ENCODE measurements around the gene DOK5. TPM values are rescaled to one million over a fixed set of nuclear protein-coding genes. Genes with fewer than 3 reads are reported as not detected.

DOK5 gene
- polyA plus RNA-seq, 1 of the 3 experiments (the other 2 are of a cell fraction) = 12.4 TPM

- H3K27ac ChIP-seq (ENCODE audit: low read depth in 2 of 2, low read length in 1 of 2) = no peak overlapping the region
- 41% methylated on average over 13 of the region's 13 CpGs for WGBS (ENCODE audit: low lambda C conversion rate)
- H3K4me2 ChIP-seq = no peak overlapping the region
- ChIA-PET POLR2A (no interaction called here), CTCF (no interaction called here)
- no peaks in the 10 kb centered on the region for H3K79me2 ChIP-seq (ENCODE audit: insufficient read depth)
- H3K9ac ChIP-seq = no peak overlapping the region
- no peak for DNase-seq
- H3K4me1 ChIP-seq (ENCODE audit: control insufficient read depth in 1 of 2, insufficient read depth in 2 of 2, low read depth in 1 of 2, low read length in 1 of 2) = no peaks in the 10 kb centered on the region
- no peaks in the 10 kb centered on the region for H3K27me3 ChIP-seq (ENCODE audit: insufficient read depth)
- no peaks in the 10 kb centered on the region for H3K36me3 ChIP-seq (replicated peaks in 1 of 2; ENCODE audit: control insufficient read depth in 1 of 2, insufficient read depth in 2 of 2, low read length in 1 of 2)
- H2AFZ ChIP-seq (ENCODE audit: low read depth) = no peak overlapping the region
- H4K20me1 ChIP-seq (ENCODE audit: insufficient read depth) = no peaks in the 10 kb centered on the region
- TF ChIP-seq FOSL2 (IDR thresholded peaks at IDR 0.05; ENCODE audit: borderline replicate concordance, low read depth) = no peak
- no peak for TF ChIP-seq TAF1 (IDR thresholded peaks at IDR 0.05; ENCODE audit: borderline replicate concordance, low read depth, low read length)
- TF ChIP-seq MXI1 (IDR thresholded peaks at IDR 0.05; ENCODE audit: low read depth, low read length) = no peak
- TF ChIP-seq NFIC (IDR thresholded peaks at IDR 0.05; ENCODE audit: borderline replicate concordance) = no peak
- TF ChIP-seq JUND (IDR thresholded peaks at IDR 0.05) = no peak
- TF ChIP-seq FOXM1 (IDR thresholded peaks at IDR 0.05; ENCODE audit: low read depth) = no peak
- TF ChIP-seq RCOR1 (IDR thresholded peaks at IDR 0.05; ENCODE audit: low read length) = no peak
- TF ChIP-seq RXRA (IDR thresholded peaks at IDR 0.05; ENCODE audit: borderline replicate concordance, low read depth) = no peak
- no peak for TF ChIP-seq REST (IDR thresholded peaks at IDR 0.05; ENCODE audit: low read depth, low read length)
- TF ChIP-seq EZH2phosphoT487 (IDR thresholded peaks at IDR 0.05; ENCODE audit: borderline replicate concordance, low read depth) = no peak
- TF ChIP-seq SIN3A (IDR thresholded peaks at IDR 0.05; ENCODE audit: borderline replicate concordance, low read depth, low read length) = no peak
- H3K9me3 ChIP-seq = no peaks in the 10 kb centered on the region
- no peaks in the 10 kb centered on the region for H3F3A ChIP-seq (replicated peaks; ENCODE audit: insufficient read depth)
- no peak overlapping the region for H3K4me3 ChIP-seq (ENCODE audit: low read depth in 2 of 2, low read length in 1 of 2)
- H3K9me2 ChIP-seq = no peaks in the 10 kb centered on the region
Observed at GRCh38 chr20:54633374-54634355, 158.3 kb downstream of the DOK5 start.

GRCh38 chr20:54636575-54636974 is 161.2 kb downstream of the DOK5 start:
- no peak for DNase-seq
- Histone ChIP-seq H3K9me2 (no peaks in the 10 kb centered on the region), H3F3A (replicated peaks; ENCODE audit: insufficient read depth) (no peaks in the 10 kb centered on the region), H4K20me1 (ENCODE audit: insufficient read depth) (no peaks in the 10 kb centered on the region), H3K27ac (ENCODE audit: low read depth in 2 of 2, low read length in 1 of 2) (no peak overlapping the region), H3K4me2 (no peak overlapping the region), H3K9me3 (no peaks in the 10 kb centered on the region), H3K4me1 (ENCODE audit: control insufficient read depth in 1 of 2, insufficient read depth in 2 of 2, low read depth in 1 of 2, low read length in 1 of 2) (no peaks in the 10 kb centered on the region), H3K9ac (no peak overlapping the region), H2AFZ (ENCODE audit: low read depth) (no peak overlapping the region), H3K79me2 (ENCODE audit: insufficient read depth) (no peaks in the 10 kb centered on the region), H3K36me3 (replicated peaks in 1 of 2; ENCODE audit: control insufficient read depth in 1 of 2, insufficient read depth in 2 of 2, low read length in 1 of 2) (no peaks in the 10 kb centered on the region), H3K4me3 (ENCODE audit: low read depth in 2 of 2, low read length in 1 of 2) (no peak overlapping the region), H3K27me3 (ENCODE audit: insufficient read depth) (no peaks in the 10 kb centered on the region)
- ChIA-PET POLR2A (no interaction called here), CTCF (interaction anchor here (1.4 kb wide), 2 partner anchors 11 to 533 kb away, joined by 3 to 4 read pairs; no protein-coding TSS in a partner anchor)
- WGBS (ENCODE audit: low lambda C conversion rate) = 22% methylated on average over 5 of the region's 5 CpGs
- no peak for TF ChIP-seq MAX (IDR thresholded peaks at IDR 0.05; ENCODE audit: low read depth)
- no peak for TF ChIP-seq GATA2 (CRISPR knock-in tag; IDR thresholded peaks at IDR 0.05)
- TF ChIP-seq CTCF (IDR thresholded peaks at IDR 0.05) = no peak
- no peak for TF ChIP-seq TCF12 (IDR thresholded peaks at IDR 0.05)
- TF ChIP-seq EP300 (IDR thresholded peaks at IDR 0.05; ENCODE audit: borderline replicate concordance in 1 of 2, low read depth in 1 of 2, low read length in 1 of 2) = no peak
- no peak for TF ChIP-seq RXRA (IDR thresholded peaks at IDR 0.05; ENCODE audit: borderline replicate concordance, low read depth)
